Activated CD4-positive, CD25-positive, alpha-beta regulatory T cell treated with anti-CD3 and anti-CD28 coated beads, Interleukin-2, amount 50 U/mL, for 72 hours (primary cell): ENCODE results near the gene KRTAP10-3.
"Not testable (repeated sequence)": the region's sequence is repeated elsewhere in the genome, so short reads cannot be mapped to it uniquely, and the experiment has no call there.

Experiments used
- DNase-seq: peaks from one replicate; pipeline ENCODE4 v3.0.0; 2021

Gene KRTAP10-3

DNA sequence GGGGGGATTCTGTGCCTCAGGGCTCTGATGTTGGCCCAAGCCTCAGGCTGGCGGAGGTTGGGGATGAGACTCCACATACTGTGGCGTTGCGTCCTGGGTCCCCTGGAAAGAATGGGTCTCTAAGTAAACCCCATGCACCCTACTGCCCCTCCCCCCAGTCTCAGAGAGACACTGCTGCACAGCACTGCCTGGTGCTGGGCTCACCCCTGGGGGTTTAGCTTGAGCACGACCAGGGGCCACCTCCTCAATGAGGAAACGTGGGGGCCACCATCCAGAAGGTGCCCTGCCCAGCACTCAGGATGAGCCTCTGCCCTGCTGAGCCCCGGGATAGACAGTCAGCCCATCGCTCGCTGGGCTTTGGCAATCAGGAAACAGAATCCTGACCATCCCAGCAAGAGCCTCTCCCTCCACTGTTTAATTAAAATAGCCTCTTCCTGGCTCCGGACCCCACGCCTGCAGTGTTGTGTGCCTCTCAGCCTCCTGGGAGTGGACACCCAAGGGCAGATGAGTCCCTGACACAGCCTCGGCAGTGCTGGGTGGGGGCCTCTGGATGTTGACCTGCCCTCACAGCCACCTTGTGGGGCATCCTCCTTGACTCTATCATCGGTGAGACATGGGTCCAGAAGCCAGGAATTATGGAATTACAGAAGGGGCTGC, 11.4 kb upstream of the KRTAP10-3 start:
- DNase-seq: no peak

DNA sequence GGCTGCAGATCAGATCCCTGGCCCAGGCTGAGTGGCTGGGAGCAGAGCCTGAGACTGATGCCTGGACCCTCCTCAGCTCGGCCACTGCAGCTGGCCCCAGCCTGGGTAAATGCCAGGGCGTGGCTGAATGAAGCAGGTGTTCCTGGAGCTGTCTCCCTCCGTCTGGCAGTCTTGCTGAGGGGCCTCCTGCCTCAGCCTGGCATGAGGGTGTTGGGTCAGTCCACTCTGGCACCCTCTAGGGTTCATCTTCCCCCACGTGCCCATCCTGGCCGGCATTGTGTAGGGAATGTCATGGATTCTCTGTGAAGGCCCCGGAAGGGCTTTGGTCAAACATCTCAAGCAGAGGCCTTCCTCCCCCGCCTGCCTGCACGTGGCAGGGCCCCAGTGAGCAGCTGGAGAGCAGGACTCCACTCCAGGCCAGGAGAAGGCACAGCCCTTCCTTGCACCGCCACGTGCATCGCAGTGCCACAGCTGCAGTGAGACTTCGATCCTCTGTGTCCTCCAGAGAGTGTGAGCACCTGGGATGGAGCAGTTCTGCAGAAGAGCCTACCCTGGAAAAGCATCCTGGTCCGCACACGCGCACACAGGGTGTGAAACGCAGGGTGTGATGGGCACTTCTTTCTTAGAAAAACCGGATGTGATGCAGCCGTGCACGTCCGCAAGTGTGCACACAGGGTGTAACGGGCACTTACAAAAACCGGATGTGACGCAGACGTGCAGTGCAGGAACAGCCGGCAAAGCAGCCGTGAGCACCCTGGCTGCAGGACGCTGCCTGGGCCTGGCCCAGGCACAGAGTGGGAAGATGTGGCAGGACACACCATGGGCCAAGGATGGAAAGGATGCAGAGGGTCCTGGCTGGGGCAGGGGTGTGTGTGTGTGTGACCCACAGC, 10.3 kb upstream of the KRTAP10-3 start:
- no peak for DNase-seq

DNA sequence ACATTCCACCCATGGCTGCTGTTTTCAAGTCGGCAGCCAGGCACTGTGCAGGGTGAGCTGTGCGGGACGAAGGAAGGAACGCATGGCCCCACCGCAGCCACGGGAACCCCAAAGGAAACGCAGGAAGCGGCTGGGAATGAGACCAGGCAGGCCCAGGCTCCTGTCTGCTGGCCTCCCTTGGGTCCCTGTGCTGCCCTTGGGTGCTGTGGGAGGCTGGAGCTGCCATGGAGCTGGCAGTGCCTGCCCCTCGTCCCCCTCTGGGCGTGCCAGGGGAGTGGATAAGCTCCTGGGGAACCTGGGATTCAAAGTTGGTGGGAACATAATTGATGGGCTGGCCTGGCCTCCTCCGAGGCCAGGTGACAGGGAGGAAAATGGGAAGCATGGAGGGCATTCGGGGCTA, 9.7 kb upstream of the KRTAP10-3 start:
- no peak for DNase-seq

- no peak for DNase-seq
These were observed 9.0 kb upstream of the KRTAP10-3 start for GRCh38 chr21:44567481-44568171.

- DNase-seq: no peak
These were observed 7.8 kb upstream of the KRTAP10-3 start for GRCh38 chr21:44566403-44566802.

- DNase-seq: no peak
These were observed 6.4 kb upstream of the KRTAP10-3 start for GRCh38 chr21:44564886-44565598.

- no peak for DNase-seq
These were observed 5.5 kb upstream of the KRTAP10-3 start for GRCh38 chr21:44564099-44564498.

- DNase-seq: not testable (repeated sequence)
These were observed 293 bp downstream of the KRTAP10-3 start for GRCh38 chr21:44558329-44558675.

GRCh38 chr21:44557491-44558328, 885 bp downstream of the KRTAP10-3 start:
- peak; percentile 21 for DNase-seq

GRCh38 chr21:44556879-44557278, 1.7 kb downstream of the KRTAP10-3 start:
- DNase-seq: no peak

- DNase-seq: peak; percentile 21
These were observed 3.3 kb downstream of the KRTAP10-3 start for GRCh38 chr21:44555200-44555875.

- DNase-seq: peak; percentile 4
These were observed 5.9 kb downstream of the KRTAP10-3 start for GRCh38 chr21:44552681-44553080.

DNA sequence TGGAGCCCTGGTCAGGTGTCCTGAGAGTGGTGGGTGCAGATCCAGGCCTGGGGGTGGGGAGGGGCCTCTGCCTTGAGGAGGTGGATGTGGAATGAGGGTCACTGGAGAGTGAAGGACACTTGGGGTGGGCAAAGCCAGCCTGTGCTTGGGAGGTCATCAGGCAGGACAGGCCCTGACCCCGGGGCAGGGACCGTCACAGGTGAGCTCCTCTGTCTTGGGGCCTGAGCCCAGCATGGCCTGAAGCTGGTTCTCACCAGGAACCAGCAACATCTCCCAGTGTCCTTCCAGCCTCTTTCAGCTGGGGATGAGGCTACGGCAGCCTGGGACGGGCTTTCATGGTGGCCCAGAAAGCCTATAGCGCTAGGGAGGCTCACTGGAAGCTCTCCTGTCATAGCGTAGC, 6.5 kb downstream of the KRTAP10-3 start:
- DNase-seq: peak; percentile 17

DNA sequence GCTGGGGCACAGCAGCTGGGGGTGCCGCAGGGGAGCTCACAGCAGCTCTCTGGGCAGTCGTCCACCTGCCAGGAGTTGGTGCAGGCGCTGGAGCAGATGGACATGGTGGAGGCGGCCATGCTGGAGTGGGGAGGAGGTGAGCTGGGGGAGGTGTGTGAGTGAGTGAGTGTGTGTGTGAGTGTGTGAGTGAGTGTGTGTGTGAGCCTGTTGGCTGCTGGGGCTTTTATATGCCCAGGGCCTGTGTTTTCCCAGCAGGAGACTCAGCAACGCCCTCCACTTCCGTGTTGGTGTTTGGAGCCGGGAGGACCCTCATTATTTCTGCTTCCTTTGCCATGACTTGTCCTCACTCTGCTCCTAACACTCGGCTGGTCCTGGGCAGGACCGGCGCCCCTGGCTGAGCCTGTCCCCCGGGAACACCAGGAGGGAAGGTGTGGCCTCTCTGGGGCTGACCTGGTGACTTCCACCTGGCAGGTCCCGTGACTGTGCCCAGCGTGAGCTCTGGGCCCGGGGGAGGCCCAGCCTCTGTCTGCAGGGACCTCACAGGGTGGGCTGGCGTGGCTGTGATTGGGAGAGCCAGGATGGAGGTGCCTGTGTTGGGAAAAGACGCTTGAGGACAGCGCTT, 7.1 kb downstream of the KRTAP10-3 start, which contains the start of gene KRTAP10-2:
Gene KRTAP10-2, minus strand, starts transcription at position 166 of the 622 bp plus-strand sequence. Its CDS starts 47 bp downstream, at position 119.
- peak; percentile 17 for DNase-seq

DNA sequence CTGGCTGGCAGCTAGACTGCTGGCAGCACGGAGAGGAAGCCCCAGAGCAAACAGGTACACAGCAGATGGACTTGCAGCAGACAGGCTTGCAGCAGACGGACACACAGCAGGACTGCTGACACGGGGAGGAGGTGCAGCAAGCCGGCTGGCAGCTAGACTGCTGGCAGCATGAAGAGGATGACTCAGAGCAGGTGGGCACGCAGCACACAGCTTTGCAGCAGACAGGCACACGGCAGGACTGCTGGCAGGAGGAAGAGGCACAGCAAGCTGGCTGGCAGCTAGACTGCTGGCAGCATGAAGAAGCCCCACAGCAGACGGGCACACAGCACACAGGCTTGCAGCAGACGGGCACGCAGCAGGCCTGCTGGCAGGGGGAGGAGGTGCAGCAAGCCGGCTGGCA, 7.8 kb downstream of the KRTAP10-3 start:
- peak; percentile 11 for DNase-seq

DNA sequence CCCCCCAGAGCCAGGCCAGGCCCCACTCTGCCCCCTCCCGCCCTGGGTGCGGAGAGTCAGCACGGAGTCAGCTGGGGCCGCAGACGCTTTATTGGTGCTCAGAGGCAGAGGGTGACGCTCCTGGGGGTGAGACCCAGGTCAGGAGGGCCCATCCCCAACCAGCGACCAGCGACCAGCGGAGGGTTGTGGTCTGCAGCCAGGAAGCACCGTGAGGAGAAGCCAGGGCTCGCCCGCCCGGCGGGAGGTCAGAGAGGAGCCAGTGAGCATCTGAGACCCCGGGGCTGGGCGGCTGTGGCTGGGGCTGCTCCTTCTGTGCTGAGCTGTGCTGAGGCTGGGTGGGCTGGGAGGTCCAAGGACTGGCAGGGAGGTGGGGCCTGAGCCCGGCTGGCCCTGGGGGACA, 8.3 kb downstream of the KRTAP10-3 start:
- DNase-seq: not testable (repeated sequence)

DNA sequence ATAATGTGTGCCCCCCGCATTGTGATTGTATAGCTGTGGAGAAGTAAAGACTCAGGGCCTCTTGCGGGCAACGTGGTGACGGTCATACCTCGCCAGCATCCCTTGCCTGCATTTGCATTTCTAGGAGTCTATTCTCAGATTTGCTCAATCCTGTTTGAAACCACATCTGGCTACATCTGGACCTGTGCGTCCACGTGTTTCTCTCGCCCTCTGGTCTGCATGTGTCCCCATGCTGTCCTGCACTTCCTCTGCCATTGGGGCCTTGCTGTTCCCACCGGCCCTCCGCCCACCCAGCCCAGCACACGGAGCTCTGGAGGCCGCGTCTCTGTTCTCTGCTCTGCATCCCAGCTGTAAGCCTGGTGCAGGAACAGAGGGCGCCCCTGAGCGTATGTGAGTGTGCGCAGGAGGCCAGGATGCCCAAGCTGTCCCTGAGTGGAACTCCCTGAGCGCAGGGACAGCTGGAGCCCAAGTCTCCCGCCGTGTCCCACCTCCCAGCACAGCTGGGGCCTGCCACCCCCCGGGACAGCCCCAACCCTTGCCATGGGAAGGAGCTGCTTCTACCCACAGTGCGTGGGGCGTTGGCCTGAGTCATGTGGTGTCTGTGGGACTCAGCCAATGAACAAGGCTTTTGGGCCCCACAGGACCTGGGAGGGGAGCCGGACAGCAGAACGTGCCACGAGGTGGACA, 8.9 kb downstream of the KRTAP10-3 start:
- DNase-seq: no peak

DNA sequence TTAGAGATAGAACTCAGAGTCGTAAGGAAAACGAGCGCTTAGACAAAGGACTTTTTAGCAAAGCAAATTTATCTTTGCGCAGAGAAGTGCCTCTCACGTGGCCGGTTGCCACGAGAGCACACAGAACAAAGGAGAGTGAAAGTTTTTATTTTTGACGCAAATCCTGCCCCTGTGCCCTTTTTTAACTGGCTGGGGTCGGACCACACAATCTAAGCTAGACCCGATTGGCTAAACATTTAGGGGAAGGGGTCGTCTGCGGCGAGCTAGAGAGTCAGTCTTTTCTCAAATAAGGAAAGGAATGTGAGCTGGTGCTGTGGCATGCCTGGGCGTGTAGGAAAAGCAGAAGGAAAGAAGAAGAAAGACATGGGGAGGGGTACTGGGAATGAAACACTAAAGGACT, 9.7 kb downstream of the KRTAP10-3 start:
- no peak for DNase-seq

DNA sequence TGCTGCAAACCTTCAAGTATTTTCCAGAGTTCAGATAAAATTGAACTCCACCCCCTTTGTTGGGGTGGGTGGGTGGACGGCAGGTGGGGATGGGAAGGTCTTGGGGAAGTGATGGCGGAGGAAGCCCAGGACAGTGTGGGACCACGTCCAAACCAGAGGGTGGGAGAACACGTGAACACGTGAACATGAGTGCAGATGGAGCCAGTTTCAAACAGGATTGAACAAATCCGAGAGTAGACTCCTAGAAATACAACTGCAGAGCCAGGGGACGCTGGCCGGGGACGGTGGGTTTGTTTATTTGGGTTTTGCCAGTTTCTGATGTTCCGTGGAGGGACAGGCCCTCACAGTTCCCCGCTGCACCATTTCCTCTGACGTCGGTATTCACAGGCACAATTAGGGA, 10.2 kb downstream of the KRTAP10-3 start:
- no peak for DNase-seq

- DNase-seq: no peak
These were observed 10.8 kb downstream of the KRTAP10-3 start for GRCh38 chr21:44547656-44548331.
